IMR-90 (cell line): ENCODE measurements around the gene ZNF180. TPM values are rescaled to one million over a fixed set of nuclear protein-coding genes. Genes with fewer than 3 reads are reported as not detected.

Experiments used
- ATAC-seq: fragments of 200-7000 bp; cut with Tn5 transposase; 2 replicates; pipeline ENCODE4 v1.9.1; 2020; ENCODE audit warnings: low read depth, mild to moderate bottlenecking, moderate library complexity
- BruUV-seq: library from RNA; stranded (reverse); fragments of 400-500 nt; replicated peaks from 2 replicates; lab custom pipeline; 2021; lab: Mats Ljungman, UMichigan
- CTCF ChIA-PET: fragments of 300-600 bp; formaldehyde crosslinking; extraction: SDS; loops from one replicate; lab custom pipeline; 2021; ENCODE audit warnings: antibody characterized with exemption; lab: Yijun Ruan, JAX
- POLR2A ChIA-PET: fragments of 300-600 bp; sonication (Branson Sonifier 250); formaldehyde crosslinking; loops from one replicate; lab custom pipeline; 2022; ENCODE audit warnings: antibody characterized with exemption; ENCODE audit not compliant: unreplicated experiment; lab: Charles Lee
- DNase-seq: peaks from one replicate; pipeline ENCODE4 v3.0.0; 2013
- H2AFZ ChIP-seq: replicated peaks from 2 replicates; pipeline ENCODE3; 2013; ENCODE audit warnings: low read length, mild to moderate bottlenecking; ENCODE audit not compliant: poor library complexity
- H2AK5ac ChIP-seq: 2 replicates; pipeline ENCODE4 v1.6.1; 2013; ENCODE audit warnings: low read depth, low read length, inconsistent platforms
- H2AK9ac ChIP-seq: replicated peaks from 2 replicates; pipeline ENCODE3; 2013; ENCODE audit warnings: mild to moderate bottlenecking, low read depth, low read length, moderate library complexity; ENCODE audit not compliant: poor library complexity
- H2BK120ac ChIP-seq: 2 replicates; pipeline ENCODE4 v1.6.1; 2013; ENCODE audit warnings: low read depth, low read length, inconsistent platforms
- H2BK15ac ChIP-seq: 3 replicates; pipeline ENCODE4 v1.6.1; 2013; ENCODE audit warnings: low read depth, low read length, inconsistent platforms
- H2BK20ac ChIP-seq: 2 replicates; pipeline ENCODE4 v1.6.1; 2013; ENCODE audit warnings: low read depth, mild to moderate bottlenecking, inconsistent platforms, low read length, moderate library complexity
- H2BK5ac ChIP-seq: 2 replicates; pipeline ENCODE4 v1.6.1; 2013; ENCODE audit warnings: mild to moderate bottlenecking, low read depth, low read length, inconsistent platforms; ENCODE audit not compliant: poor library complexity, severe bottlenecking
- H3K14ac ChIP-seq: replicated peaks from 2 replicates; pipeline ENCODE4 v1.6.1; 2013; ENCODE audit warnings: low read depth, low read length, inconsistent platforms
- H3K18ac ChIP-seq: 2 replicates; pipeline ENCODE4 v1.6.1; 2013; ENCODE audit warnings: low read depth, low read length, control low read depth
- H3K23ac ChIP-seq: 2 replicates; pipeline ENCODE4 v1.6.1; 2013; ENCODE audit warnings: low read depth, low read length, inconsistent platforms
- H3K27ac ChIP-seq: 2 replicates; pipeline ENCODE4 v1.5.1; 2013; ENCODE audit warnings: mild to moderate bottlenecking, control low read depth, low read length; ENCODE audit not compliant: insufficient read depth
- H3K27me3 ChIP-seq: 2 replicates; pipeline ENCODE4 v1.6.1; 2013; ENCODE audit warnings: low read length; ENCODE audit not compliant: control insufficient read depth, insufficient read depth
- H3K36me3 ChIP-seq: 2 replicates; pipeline ENCODE4 v1.6.1; 2013; ENCODE audit warnings: low read length, mixed read lengths; ENCODE audit not compliant: control insufficient read depth, insufficient read depth
- H3K4ac ChIP-seq: 2 replicates; pipeline ENCODE4 v1.6.1; 2013; ENCODE audit warnings: low read depth, low read length, inconsistent platforms
- H3K4me1 ChIP-seq: 2 replicates; pipeline ENCODE4 v1.6.1; 2013; ENCODE audit warnings: low read length, mixed read lengths; ENCODE audit not compliant: control insufficient read depth, insufficient read depth
- H3K4me2 ChIP-seq: 2 replicates; pipeline ENCODE4 v1.6.1; 2013; ENCODE audit warnings: low read depth, mild to moderate bottlenecking, control low read depth, low read length, moderate library complexity
- H3K4me3 ChIP-seq: 2 replicates; pipeline ENCODE4 v1.5.1; 2013; ENCODE audit warnings: low read depth, mild to moderate bottlenecking, control low read depth, low read length, moderate library complexity; ENCODE audit not compliant: insufficient read depth
- H3K56ac ChIP-seq: 2 replicates; pipeline ENCODE4 v1.6.1; 2013; ENCODE audit warnings: low read length, inconsistent platforms; ENCODE audit not compliant: insufficient read depth; ENCODE audit errors: extremely low read depth
- H3K79me1 ChIP-seq, 2 experiments: 2 replicates each; pipeline ENCODE4 v1.6.1; 2013; ENCODE audit warnings: low read length in 2 of 2, inconsistent platforms in 1 of 2, low read depth in 1 of 2
- H3K9ac ChIP-seq: 2 replicates; pipeline ENCODE4 v1.6.1; 2013; ENCODE audit warnings: low read depth, low read length, control low read depth
- H3K9me1 ChIP-seq: 2 replicates; pipeline ENCODE4 v1.6.1; 2013; ENCODE audit warnings: low read length, inconsistent platforms; ENCODE audit not compliant: insufficient read depth
- H3K9me3 ChIP-seq: 2 replicates; pipeline ENCODE4 v1.6.1; 2013; ENCODE audit warnings: low read length; ENCODE audit not compliant: control insufficient read depth, insufficient read depth
- H4K20me1 ChIP-seq: 2 replicates; pipeline ENCODE4 v1.6.1; 2013; ENCODE audit warnings: low read length, inconsistent platforms; ENCODE audit not compliant: insufficient read depth
- H4K5ac ChIP-seq: 2 replicates; pipeline ENCODE4 v1.6.1; 2013; ENCODE audit warnings: mild to moderate bottlenecking, low read depth, low read length, control low read depth
- H4K8ac ChIP-seq, 2 experiments: 2 replicates each; pipeline ENCODE4 v1.6.1; 2013; ENCODE audit warnings: low read depth in 2 of 2, low read length in 2 of 2, control low read depth in 1 of 2, inconsistent platforms in 1 of 2
- H4K91ac ChIP-seq: 2 replicates; pipeline ENCODE4 v1.6.1; 2013; ENCODE audit warnings: low read depth, low read length, inconsistent platforms; ENCODE audit not compliant: insufficient read depth
- BHLHE40 ChIP-seq: fragments of 150-350 bp; IDR thresholded peaks from 2 replicates; pipeline ENCODE4 v1.6.1; 2016; ENCODE audit warnings: mild to moderate bottlenecking, low read depth, low read length
- CEBPB ChIP-seq: IDR thresholded peaks from 2 replicates; pipeline ENCODE4 v1.6.1; 2012; ENCODE audit warnings: low read depth, low read length, improper control_type of control experiment
- CHD1 ChIP-seq: IDR thresholded peaks from 2 replicates; pipeline ENCODE4 v1.6.1; 2012; ENCODE audit warnings: low read depth, low read length, improper control_type of control experiment
- CTCF ChIP-seq: conservative IDR thresholded peaks from 2 replicates; pipeline ENCODE4 v1.5.1; 2012; ENCODE audit warnings: mild to moderate bottlenecking, low read depth, low read length, improper control_type of control experiment
- ELK1 ChIP-seq: fragments of 150-350 bp; IDR thresholded peaks from 2 replicates; pipeline ENCODE4 v1.6.1; 2016; ENCODE audit warnings: low read depth, mild to moderate bottlenecking, low read length, moderate library complexity, borderline replicate concordance
- FOS ChIP-seq: fragments of 150-350 bp; IDR thresholded peaks from 2 replicates; pipeline ENCODE4 v1.6.1; 2016; ENCODE audit warnings: low read depth, low read length
- MAFK ChIP-seq: IDR thresholded peaks from 2 replicates; pipeline ENCODE4 v1.6.1; 2012; ENCODE audit warnings: low read depth, low read length, improper control_type of control experiment
- MAZ ChIP-seq: IDR thresholded peaks from 2 replicates; pipeline ENCODE4 v1.6.1; 2012; ENCODE audit warnings: low read depth, mild to moderate bottlenecking, low read length, improper control_type of control experiment, moderate library complexity, borderline replicate concordance
- MXI1 ChIP-seq: IDR thresholded peaks from 2 replicates; pipeline ENCODE4 v1.6.1; 2012; ENCODE audit warnings: low read depth, mild to moderate bottlenecking, low read length, moderate library complexity, borderline replicate concordance
- NFE2L2 ChIP-seq: fragments of 150-350 bp; IDR thresholded peaks from 2 replicates; pipeline ENCODE4 v1.6.1; 2016; ENCODE audit warnings: low read depth, mild to moderate bottlenecking, low read length
- POLR2A ChIP-seq: IDR thresholded peaks from 2 replicates; pipeline ENCODE4 v1.6.1; 2012; ENCODE audit warnings: mild to moderate bottlenecking, low read depth, low read length
- RAD21 ChIP-seq: IDR thresholded peaks from 2 replicates; pipeline ENCODE4 v1.6.1; 2012; ENCODE audit warnings: low read length, improper control_type of control experiment
- RCOR1 ChIP-seq: IDR thresholded peaks from 2 replicates; pipeline ENCODE4 v1.6.1; 2012; ENCODE audit warnings: mild to moderate bottlenecking, low read length, improper control_type of control experiment; ENCODE audit not compliant: insufficient replicate concordance
- RFX5 ChIP-seq: IDR thresholded peaks from 2 replicates; pipeline ENCODE4 v1.8.0; 2012; ENCODE audit warnings: low read depth, mild to moderate bottlenecking, low read length, moderate library complexity
- SMC3 ChIP-seq: fragments of 150-350 bp; IDR thresholded peaks from 2 replicates; pipeline ENCODE4 v1.6.1; 2016; ENCODE audit warnings: low read depth, mild to moderate bottlenecking, antibody characterized with exemption, low read length, moderate library complexity
- USF2 ChIP-seq: fragments of 150-350 bp; IDR thresholded peaks from 2 replicates; pipeline ENCODE4 v1.6.1; 2017; ENCODE audit warnings: mild to moderate bottlenecking, antibody characterized with exemption, low read length, low read depth
- WGBS, 2 experiments: methylation state at CpG; one replicate each; pipeline versions ENCODE4 v1.1.5 to v1.1.7; 2013; ENCODE audit warnings: missing lambda C conversion rate in 2 of 2; ENCODE audit not compliant: insufficient read length in 1 of 2; ENCODE audit errors: extremely low coverage in 2 of 2; 5-methylcytosine and 5-hydroxymethylcytosine counted together
- dilution Hi-C: fragments of 300-500 bp; cut with HindIII; formaldehyde crosslinking; loops from one replicate; pipeline ENCODE4 v1.14.3; 2018; ENCODE audit warnings: low sequenced_read_pairs; ENCODE audit not compliant: unreplicated experiment
- in situ Hi-C: fragments of 300-500 bp; cut with MboI; formaldehyde crosslinking; loops from 3 replicates; pipeline ENCODE4 v1.14.3; 2019; ENCODE audit warnings: low sequenced_read_pairs, inconsistent platforms, mixed read lengths
- intact Hi-C: fragments of 100-400 bp; cut with micrococcal nuclease; formaldehyde crosslinking; loops from 2 replicates; pipeline ENCODE4 v1.10.0; 2022
- polyA plus RNA-seq, 3 experiments: library from polyadenylated mRNA; depleted of rRNA; stranded (reverse); fragments of >200 nt; gene quantifications; 2 replicates each; pipeline ENCODE4 v1.2.3, GENCODE V29; 2012; ENCODE audit warnings: low replicate concordance in 1 of 3
- total RNA-seq: library from RNA; depleted of rRNA; stranded (reverse); fragments of >200 nt; gene quantifications from 2 replicates; pipeline ENCODE4 v1.2.3, GENCODE V29; 2012

Gene ZNF180
- total and polyA plus RNA-seq, 2 of the 4 experiments (the other 2 are of a cell fraction) = 2.8 to 26.3 TPM

- no peak overlapping the region for H3K9ac ChIP-seq
- H3K27ac ChIP-seq = no peak overlapping the region
- H3K4ac ChIP-seq = no peak overlapping the region
- peaks cover 2% of the 10 kb centered on the region for H3K4me1 ChIP-seq
- H3K4me3 ChIP-seq = no peak overlapping the region
- H2AK9ac ChIP-seq = no peak overlapping the region
- in situ Hi-C loops (no loop called here), dilution Hi-C loops (no loop called here), intact Hi-C loops (no loop called here)
- H3K9me3 ChIP-seq = no peaks in the 10 kb centered on the region
- H2BK15ac ChIP-seq = no peak overlapping the region
- H4K20me1 ChIP-seq = no peaks in the 10 kb centered on the region
- DNase-seq (peak; percentile 51), ATAC-seq (no peak)
- peaks cover 3% of the 10 kb centered on the region for H3K27me3 ChIP-seq
- ChIA-PET CTCF (interaction anchor here (0.8 kb wide), 1 partner anchor 22 kb away, joined by 3 read pairs; no protein-coding TSS in a partner anchor), POLR2A (no interaction called here)
- H3K9me1 ChIP-seq = 0 out of 2 replicates have a peak, but pooled peaks cover 3% of the 10 kb centered on the region
- H3K56ac ChIP-seq = no peak overlapping the region
- no peak overlapping the region for H2BK120ac ChIP-seq
- H2AFZ ChIP-seq = no peak overlapping the region
- no peak overlapping the region for H3K23ac ChIP-seq
- no peak overlapping the region for H4K5ac ChIP-seq
- H3K14ac ChIP-seq = no peak overlapping the region
- H3K4me2 ChIP-seq = no peak overlapping the region
- no peak overlapping the region for H3K18ac ChIP-seq
- TF ChIP-seq MAZ = no peak
- TF ChIP-seq MAFK = no peak
- no peak for TF ChIP-seq SMC3
- TF ChIP-seq CTCF = no peak
- no peak for TF ChIP-seq CEBPB
- no peak for TF ChIP-seq ELK1
- no peak for TF ChIP-seq CHD1
- no peak for TF ChIP-seq NFE2L2
- no peak for TF ChIP-seq POLR2A
- no peak for TF ChIP-seq RFX5
- TF ChIP-seq RCOR1 = no peak
- TF ChIP-seq MXI1 = no peak
- no peak for TF ChIP-seq FOS
- TF ChIP-seq USF2 = no peak
- TF ChIP-seq BHLHE40 = no peak
- no peak for TF ChIP-seq RAD21
- H3K79me1 ChIP-seq = no peaks in the 10 kb centered on the region
- H4K8ac ChIP-seq = no peak overlapping the region
- no CpG with 5 or more reads among the region's 4 CpGs for WGBS, 2 experiments
- H2BK5ac ChIP-seq = no peak overlapping the region
- H2BK20ac ChIP-seq = no peak overlapping the region
- no TSS peak for BruUV-seq
- H3K36me3 ChIP-seq = no peaks in the 10 kb centered on the region
- H2AK5ac ChIP-seq = no peak overlapping the region
- H4K91ac ChIP-seq = no peak overlapping the region
Measured at GRCh38 chr19:44548736-44549135, 48.4 kb upstream of the ZNF180 start.
